Fibroblast of skin of back (primary cell): ENCODE measurements around the gene DLG2.

Experiments used
- DNase-seq: peaks from one replicate; pipeline ENCODE4 v3.0.0-alpha.2; 2013

The DLG2 gene

GRCh38 chr11:84628871-84629620 lies 998.1 kb downstream of the DLG2 start:
- no peak for DNase-seq

- DNase-seq = no peak
These were observed 1000.9 kb downstream of the DLG2 start for GRCh38 chr11:84626256-84626655.

- DNase-seq = no peak
These were observed 1014.5 kb downstream of the DLG2 start for GRCh38 chr11:84612645-84613044.

GRCh38 chr11:84608837-84609196 lies 1018.3 kb downstream of the DLG2 start:
- DNase-seq = no peak

GRCh38 chr11:84607975-84608836 lies 1018.9 kb downstream of the DLG2 start:
- no peak for DNase-seq

GRCh38 chr11:84594602-84595001 lies 1032.5 kb downstream of the DLG2 start:
- no peak for DNase-seq

GRCh38 chr11:84590106-84590505 lies 1037.0 kb downstream of the DLG2 start:
- no peak for DNase-seq

GRCh38 chr11:84588131-84588829 lies 1038.9 kb downstream of the DLG2 start:
- no peak for DNase-seq

- DNase-seq = no peak
These were observed 1044.0 kb downstream of the DLG2 start for GRCh38 chr11:84583106-84583505.

GRCh38 chr11:84581083-84581482 lies 1046.1 kb downstream of the DLG2 start:
- no peak for DNase-seq

GRCh38 chr11:84580428-84580827 lies 1046.7 kb downstream of the DLG2 start:
- DNase-seq = no peak

GRCh38 chr11:84573868-84574267 lies 1053.3 kb downstream of the DLG2 start:
- DNase-seq = no peak

GRCh38 chr11:84566671-84567070 lies 1060.5 kb downstream of the DLG2 start:
- no peak for DNase-seq

GRCh38 chr11:84564867-84565184 lies 1062.3 kb downstream of the DLG2 start:
- DNase-seq = no peak

GRCh38 chr11:84564180-84564866 lies 1062.8 kb downstream of the DLG2 start:
- peak; percentile 38 for DNase-seq

GRCh38 chr11:84563356-84563755 lies 1063.8 kb downstream of the DLG2 start:
- no peak for DNase-seq

- DNase-seq = no peak
These were observed 1066.9 kb downstream of the DLG2 start for GRCh38 chr11:84560206-84560605.

GRCh38 chr11:84558085-84558905 lies 1068.8 kb downstream of the DLG2 start:
- peak; percentile 55 for DNase-seq

- no peak for DNase-seq
These were observed 1074.4 kb downstream of the DLG2 start for GRCh38 chr11:84552791-84553190.

- no peak for DNase-seq
These were observed 1077.9 kb downstream of the DLG2 start for GRCh38 chr11:84549217-84549616.

- no peak for DNase-seq
These were observed 1082.6 kb downstream of the DLG2 start for GRCh38 chr11:84544566-84544965.
